ENCODE measurements around the gene PLEKHM2.
A peak's percentile ranks its signal among the peaks of the same experiment; 100 is the strongest.

Gene PLEKHM2

GRCh38 chr1:15738416-15739113 is 54.4 kb downstream of the PLEKHM2 start:
- DNase-seq (ENCODE audit: low read depth): no peak

DNA sequence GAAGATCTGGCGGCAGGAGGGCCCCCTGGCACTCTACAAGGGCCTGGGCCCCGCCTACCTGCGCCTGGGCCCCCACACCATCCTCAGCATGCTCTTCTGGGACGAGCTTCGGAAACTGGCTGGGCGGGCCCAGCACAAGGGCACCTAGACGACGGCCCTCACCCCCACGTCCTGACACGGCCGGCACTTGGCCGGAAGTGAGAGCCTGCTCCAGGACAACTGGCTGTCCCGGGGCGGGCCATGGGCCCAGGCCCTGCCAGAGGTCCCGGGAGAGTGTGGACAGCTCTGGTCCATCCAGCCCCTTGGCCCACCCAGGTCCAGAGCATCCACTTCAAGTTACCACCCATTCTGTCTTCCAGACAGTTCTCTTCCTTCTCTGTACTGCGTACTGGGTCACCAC is 55.1 kb downstream of the PLEKHM2 start:
- DNase-seq (ENCODE audit: low read depth): no peak

- no peak for DNase-seq (ENCODE audit: low read depth)
These were observed 55.6 kb downstream of the PLEKHM2 start for GRCh38 chr1:15739745-15740144.

- DNase-seq (ENCODE audit: low read depth): peak; percentile 66
These were observed 57.1 kb downstream of the PLEKHM2 start for GRCh38 chr1:15740924-15741850.

- no peak for DNase-seq (ENCODE audit: low read depth)
These were observed 58.2 kb downstream of the PLEKHM2 start, which contains the start of gene TMEM82 for GRCh38 chr1:15742339-15742801. Gene TMEM82, plus strand, starts transcription at chr1:15742499. Its CDS starts 61 bp downstream, at chr1:15742560.

GRCh38 chr1:15744122-15744679 is 60.1 kb downstream of the PLEKHM2 start:
- DNase-seq (ENCODE audit: low read depth): no peak

GRCh38 chr1:15747378-15747777 is 63.3 kb downstream of the PLEKHM2 start:
- no peak for DNase-seq (ENCODE audit: low read depth)

DNA sequence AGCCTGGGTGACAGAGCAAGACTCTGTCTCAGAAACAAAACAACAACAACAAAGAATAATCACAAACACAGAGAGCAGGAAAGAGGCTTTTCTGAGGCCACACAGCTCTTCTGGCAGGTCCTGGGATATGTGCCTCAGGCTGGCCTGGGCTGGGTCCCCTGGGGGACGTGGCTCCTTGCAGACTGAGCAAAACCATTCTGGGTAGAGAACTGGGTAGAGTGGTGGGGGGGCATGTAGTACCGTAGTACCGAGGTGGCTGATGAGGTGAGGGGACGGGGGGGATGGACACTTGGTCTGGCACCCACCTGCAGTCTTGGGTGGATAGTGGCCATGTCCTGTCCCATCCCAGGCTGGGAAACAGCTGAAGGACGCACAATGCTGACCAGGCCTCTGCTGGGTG is 64.1 kb downstream of the PLEKHM2 start:
- DNase-seq (ENCODE audit: low read depth): no peak

DNA sequence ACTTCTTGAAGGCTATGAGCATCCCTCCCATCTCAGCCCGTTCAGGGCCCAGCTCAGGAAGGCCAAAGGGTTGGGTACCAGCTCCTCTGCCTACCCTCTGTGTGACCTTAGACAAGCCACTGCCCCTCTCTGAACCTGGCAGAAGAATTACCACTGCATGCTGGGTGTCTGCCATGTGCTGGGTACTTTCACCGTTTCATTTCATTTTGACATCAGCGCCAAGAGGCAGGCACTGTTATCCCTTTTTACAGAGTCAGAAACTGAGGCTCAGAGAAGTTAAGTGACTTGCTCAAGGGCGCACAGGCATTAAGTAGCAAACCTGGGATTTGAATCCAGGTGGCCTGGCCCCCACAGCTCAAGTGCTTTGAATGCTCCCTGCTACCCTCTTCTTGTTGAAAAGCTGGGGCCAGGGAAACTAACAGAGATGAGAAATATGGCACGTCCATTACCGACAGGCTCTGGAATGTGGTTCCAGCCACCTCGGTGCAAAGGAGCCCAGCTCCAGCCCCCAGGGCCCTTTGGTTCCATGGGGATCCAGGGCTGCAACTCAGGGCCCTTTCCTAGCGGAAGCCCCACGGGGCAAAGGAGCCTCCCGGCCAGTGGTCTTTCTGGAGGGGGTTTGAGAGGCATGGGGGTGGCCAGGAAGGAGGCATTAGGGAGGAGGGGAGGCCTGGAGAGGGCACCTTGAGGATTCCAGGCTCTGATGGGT is 64.7 kb downstream of the PLEKHM2 start:
- DNase-seq (ENCODE audit: low read depth): no peak

GRCh38 chr1:15749399-15750291 is 65.5 kb downstream of the PLEKHM2 start:
- no peak for DNase-seq (ENCODE audit: low read depth)

DNA sequence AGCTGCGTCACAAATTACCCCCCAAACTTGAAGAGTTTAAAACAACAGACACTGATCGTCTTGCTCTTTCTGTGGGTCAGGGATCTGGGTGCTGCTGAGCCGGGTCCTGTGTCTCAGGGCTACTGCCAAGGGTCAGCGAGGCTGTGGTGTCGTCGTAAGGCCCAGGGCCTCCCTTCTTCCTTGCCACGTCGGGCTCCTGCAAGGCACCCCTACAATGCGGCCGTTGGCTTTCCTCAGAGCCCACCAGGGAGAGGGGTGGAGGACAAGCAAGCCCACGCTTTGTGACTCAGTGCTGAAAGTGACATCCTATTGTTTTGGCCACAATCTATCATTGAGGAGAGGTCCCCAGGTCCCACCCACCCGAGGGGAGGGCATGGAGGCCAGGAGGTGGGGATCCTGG is 66.8 kb downstream of the PLEKHM2 start:
- DNase-seq (ENCODE audit: low read depth): no peak

DNA sequence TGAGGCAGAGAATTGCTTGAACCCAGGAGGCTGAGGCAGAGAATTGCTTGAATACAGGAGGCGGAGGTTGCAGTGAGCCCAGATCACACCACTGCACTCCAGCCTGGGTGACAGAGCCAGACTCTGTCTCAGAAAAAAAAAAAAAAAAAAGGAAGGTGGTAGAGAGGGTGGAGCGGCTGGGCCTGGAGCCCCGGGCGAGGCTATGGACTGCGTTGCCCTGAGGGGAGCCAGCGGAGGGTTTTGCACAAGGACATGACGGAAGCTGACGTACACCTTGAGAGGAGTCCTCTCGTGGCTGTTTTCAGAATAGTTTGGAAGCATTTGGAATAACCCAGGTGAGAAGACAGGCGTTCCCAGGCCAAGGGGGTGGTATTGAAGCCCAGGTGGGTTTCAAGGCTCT is 67.6 kb downstream of the PLEKHM2 start:
- no peak for DNase-seq (ENCODE audit: low read depth)

GRCh38 chr1:15753776-15754175 is 69.7 kb downstream of the PLEKHM2 start:
- no peak for DNase-seq (ENCODE audit: low read depth)

DNA sequence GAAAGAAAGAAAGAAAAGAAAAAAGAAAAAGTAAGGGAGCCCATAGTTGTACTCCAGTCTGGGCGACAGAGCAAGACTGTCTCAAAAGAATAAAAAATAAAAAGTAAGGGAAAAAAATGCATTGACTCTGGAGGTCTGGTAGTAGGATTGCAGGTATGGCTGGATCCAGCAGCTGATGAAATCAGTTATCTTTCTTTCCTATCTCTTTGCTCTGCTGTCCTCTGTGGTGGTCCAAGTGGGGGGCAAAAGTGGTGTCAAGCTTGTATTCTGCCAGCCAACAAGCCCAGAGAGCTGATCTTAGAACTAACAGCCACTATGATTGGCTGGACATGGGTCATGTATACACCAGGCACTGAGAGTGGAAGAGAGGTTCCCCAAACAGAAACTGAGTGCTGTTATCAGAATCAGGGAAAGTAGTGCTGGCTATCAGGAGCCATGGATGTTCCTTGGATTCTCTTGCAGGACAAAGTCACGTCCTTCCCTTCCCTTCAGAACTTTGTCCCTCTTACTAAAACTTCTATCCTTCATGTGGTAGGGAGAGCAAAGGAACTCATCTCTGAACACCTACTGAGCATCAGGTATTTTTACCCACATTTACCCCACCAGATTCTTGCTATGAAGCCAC is 71.0 kb downstream of the PLEKHM2 start:
- no peak for DNase-seq (ENCODE audit: low read depth)

- DNase-seq (ENCODE audit: low read depth): no peak
These were observed 71.5 kb downstream of the PLEKHM2 start for GRCh38 chr1:15755646-15756040.

- no peak for DNase-seq (ENCODE audit: low read depth)
These were observed 72.3 kb downstream of the PLEKHM2 start for GRCh38 chr1:15756143-15757015.

- DNase-seq (ENCODE audit: low read depth): no peak
These were observed 73.0 kb downstream of the PLEKHM2 start for GRCh38 chr1:15757016-15757543.

DNA sequence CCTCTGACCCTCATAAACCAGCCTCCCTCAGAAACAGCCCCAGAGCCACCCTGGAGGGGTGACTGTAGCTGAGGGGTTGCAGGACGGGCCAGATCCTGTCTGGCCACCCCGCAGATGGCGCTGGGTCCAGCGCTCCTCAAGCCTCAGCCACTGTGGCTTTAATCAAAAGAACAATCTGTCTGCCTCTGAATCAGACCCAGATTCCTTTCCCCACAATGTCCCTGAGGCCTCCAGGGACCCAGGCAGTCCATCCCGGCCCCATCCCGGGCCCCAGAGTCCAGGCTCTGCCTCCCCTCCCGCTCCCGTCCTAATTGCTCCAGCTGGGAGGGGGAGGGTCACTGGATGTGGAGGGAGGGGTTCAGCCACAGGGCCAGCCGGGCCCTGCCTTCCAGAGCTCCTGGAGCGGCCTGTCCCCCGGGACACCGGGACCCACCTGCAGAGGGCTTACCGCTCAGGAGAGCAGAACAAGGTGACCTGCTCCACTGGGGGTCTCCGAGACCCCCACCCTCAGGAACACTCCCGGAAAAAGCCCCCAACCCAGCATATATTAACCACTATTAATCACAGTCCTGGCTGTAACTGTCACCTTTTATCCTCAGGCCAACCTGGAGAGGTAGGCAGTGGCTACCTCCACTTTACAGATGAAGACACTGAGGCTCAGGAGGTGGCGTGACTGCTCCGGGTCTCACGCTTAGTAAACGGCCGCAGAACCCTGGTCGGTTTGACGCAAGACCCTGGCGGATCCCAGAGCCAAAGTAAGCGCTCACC is 73.6 kb downstream of the PLEKHM2 start:
- no peak for DNase-seq (ENCODE audit: low read depth)
